ENCODE measurements around the gene CDCP1.

GRCh38 chr3:45087155-45087554, 59.0 kb downstream of the CDCP1 start:
- no peak for TF ChIP-seq CTCF (conservative IDR thresholded peaks at IDR 0.05; ENCODE audit: low read depth, low read length)
- TF ChIP-seq EZH2 (IDR thresholded peaks at IDR 0.05; ENCODE audit: borderline replicate concordance, low read depth, low read length, poor library complexity, severe bottlenecking), result no peak
